Aorta (tissue), 5 donors: Measurements from ENCODE around the gene CXCR5. TPM values are rescaled to one million over a fixed set of nuclear protein-coding genes. Genes with fewer than 3 reads are reported as not detected.
A peak's percentile ranks its signal among the peaks of the same experiment; 100 is the strongest.
"Not testable (repeated sequence)": the region's sequence is repeated elsewhere in the genome, so short reads cannot be mapped to it uniquely, and the experiment has no call there.

Experiments used
- ATAC-seq: fragments of 200-7000 bp; cut with Tn5 transposase; one replicate; pipeline ENCODE4 v1.9.1; 2022; ENCODE audit warnings: moderate library complexity; ENCODE audit not compliant: low FRiP score
- DNase-seq, 2 donors: peaks; one replicate each; pipeline ENCODE4 v3.0.0-alpha.2; 2020
- H3K27ac ChIP-seq, 2 donors: one replicate each; pipeline ENCODE4 v1.5.1; 2013; ENCODE audit warnings: low read length in 2 of 2, mild to moderate bottlenecking in 2 of 2, moderate library complexity in 2 of 2, control low read depth in 1 of 2, inconsistent platforms in 1 of 2, low read depth in 1 of 2
- H3K27me3 ChIP-seq, 2 donors: one replicate each; pipeline ENCODE4 v1.6.1; 2013; ENCODE audit warnings: control low read depth in 1 of 2, low read length in 1 of 2, mild to moderate bottlenecking in 1 of 2, moderate library complexity in 1 of 2; ENCODE audit not compliant: insufficient read depth in 2 of 2, control insufficient read depth in 1 of 2
- H3K36me3 ChIP-seq, 2 donors: one replicate each; pipeline ENCODE4 v1.6.1; 2013; ENCODE audit warnings: control low read depth in 1 of 2, low read length in 1 of 2, mild to moderate bottlenecking in 1 of 2; ENCODE audit not compliant: insufficient read depth in 2 of 2, control insufficient read depth in 1 of 2
- H3K4me1 ChIP-seq, 2 donors: one replicate each; pipeline ENCODE4 v1.6.1; 2013; ENCODE audit warnings: low read length in 2 of 2, control low read depth in 1 of 2, mild to moderate bottlenecking in 1 of 2, moderate library complexity in 1 of 2; ENCODE audit not compliant: insufficient read depth in 2 of 2, control insufficient read depth in 1 of 2
- H3K4me3 ChIP-seq, 2 donors: one replicate each; pipeline ENCODE4 v1.5.1; 2013; ENCODE audit warnings: low read length in 2 of 2, control low read depth in 1 of 2, mild to moderate bottlenecking in 1 of 2
- H3K9me3 ChIP-seq: one replicate; pipeline ENCODE4 v1.6.1; 2013; ENCODE audit warnings: mild to moderate bottlenecking, low read length; ENCODE audit not compliant: control insufficient read depth
- WGBS, 2 donors: extraction: QIAGEN DNeasy Blood & Tissue Kit; methylation state at CpG; one replicate each; pipeline ENCODE4 v1.1.7; 2013; 5-methylcytosine and 5-hydroxymethylcytosine counted together
- intact Hi-C, 2 donors: fragments of 100-400 bp; cut with DNase I; formaldehyde crosslinking; loops; one replicate each; pipeline versions ENCODE4 v1.14.2 to v1.15.0; 2022
- long read RNA-seq, 2 donors: library from polyadenylated mRNA; unstranded; transcript quantifications; one replicate each; pipeline ENCODE4 v2.0.0, GENCODE V29; 2020 to 2021
- polyA plus RNA-seq, 2 donors: library from polyadenylated mRNA; stranded (reverse); fragments of 200-250 nt; gene quantifications; one replicate each; pipeline ENCODE4 v1.2.3, GENCODE V29; 2013
- total RNA-seq, 2 donors: library from RNA; stranded (reverse); fragmentation: NEBNext Ultra II Directional; extraction: Animal tissue kit (Norgen Biotek cat#: 25700); gene quantifications; one replicate each; pipeline ENCODE4 v1.2.1, GENCODE V29; 2021
- donor health status: healthy with polysubstance abuse.
- donor health status: Bipolar disorder and iron deficiency.
- donor health status: DM: no; HTN: no; CAD: no.
- donor health status: DM: no; HTN: no; CAD: no.
- donor health status: DM: yes; HTN: yes; CAD: no.

CXCR5 gene, protein sequence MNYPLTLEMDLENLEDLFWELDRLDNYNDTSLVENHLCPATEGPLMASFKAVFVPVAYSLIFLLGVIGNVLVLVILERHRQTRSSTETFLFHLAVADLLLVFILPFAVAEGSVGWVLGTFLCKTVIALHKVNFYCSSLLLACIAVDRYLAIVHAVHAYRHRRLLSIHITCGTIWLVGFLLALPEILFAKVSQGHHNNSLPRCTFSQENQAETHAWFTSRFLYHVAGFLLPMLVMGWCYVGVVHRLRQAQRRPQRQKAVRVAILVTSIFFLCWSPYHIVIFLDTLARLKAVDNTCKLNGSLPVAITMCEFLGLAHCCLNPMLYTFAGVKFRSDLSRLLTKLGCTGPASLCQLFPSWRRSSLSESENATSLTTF
- total RNA-seq: under 1 TPM; 0.06 to 0.27 TPM
- polyA plus RNA-seq: under 1 TPM; 0.13 to 0.69 TPM
- long read RNA-seq, donor 1, full-length matches to known transcripts: 1 of 7 reads
- long read RNA-seq, donor 1, partial matches to known transcripts: 0 of 7 reads
- long read RNA-seq, donor 1, other reads (novel, unspliced or antisense): 6 of 7 reads
- long read RNA-seq, donor 2, partial matches to known transcripts: 0 of 4 reads
- long read RNA-seq, donor 2, other reads (novel, unspliced or antisense): 4 of 4 reads

DNA sequence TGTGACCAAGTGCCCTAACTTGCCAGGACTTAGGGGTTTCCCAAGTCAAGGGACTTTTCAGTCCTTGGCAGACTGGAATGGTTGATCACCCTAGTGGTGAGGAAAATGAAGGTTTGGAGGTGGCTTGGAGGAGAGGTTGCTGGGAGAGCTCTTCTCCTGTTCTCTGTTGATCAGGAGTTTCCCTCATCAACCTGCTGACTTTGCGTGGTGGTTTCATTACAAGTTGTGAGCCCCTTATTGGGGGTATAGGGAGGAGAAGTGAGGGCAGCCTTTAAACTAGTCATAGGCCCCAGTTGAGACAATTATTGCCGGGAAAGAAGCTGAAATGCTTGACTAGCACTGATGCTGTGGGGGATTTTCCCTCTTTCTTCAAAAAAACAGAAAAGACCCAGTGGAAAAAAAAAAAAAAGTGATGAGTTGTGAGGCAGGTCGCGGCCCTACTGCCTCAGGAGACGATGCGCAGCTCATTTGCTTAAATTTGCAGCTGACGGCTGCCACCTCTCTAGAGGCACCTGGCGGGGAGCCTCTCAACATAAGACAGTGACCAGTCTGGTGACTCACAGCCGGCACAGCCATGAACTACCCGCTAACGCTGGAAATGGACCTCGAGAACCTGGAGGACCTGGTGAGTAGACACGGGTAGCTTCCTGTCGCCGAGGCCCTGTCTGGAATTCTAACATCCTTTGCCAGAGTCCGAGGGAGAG lies at the start of gene CXCR5:
Gene CXCR5 (plus strand): TSS at position 525 of the 704 bp plus-strand sequence. CDS start 50 bp downstream, at position 575.
- intact Hi-C loops: no loop called here
- Histone ChIP-seq H3K4me3 (no peak within 1 kb of the TSS), H3K9me3 (no peaks in the 10 kb centered on the region), H3K4me1 (peaks cover 0 to 4% of the 10 kb centered on the region in 2 donors), H3K36me3 (no peaks in the 10 kb centered on the region), H3K27ac (peak within 1 kb of the TSS in 1 of 2 donors; percentile 47), H3K27me3 (no peaks in the 10 kb centered on the region)
- WGBS, 2 donors: 81 to 85% methylated on average over 16 of the region's 16 CpGs
- ATAC-seq (no peak), DNase-seq (peak in 1 of 2 donors; percentile 24)

GRCh38 chr11:118834427-118835028 lies 49.2 kb upstream of the CXCR5 start:
- no peaks in the 10 kb centered on the region for H3K9me3 ChIP-seq
- intact Hi-C loops: no loop called here
- no peak overlapping the region for H3K27ac ChIP-seq
- H3K4me1 ChIP-seq: no peaks in the 10 kb centered on the region
- ATAC-seq (no peak), DNase-seq (no peak)
- H3K36me3 ChIP-seq: no peaks in the 10 kb centered on the region
- no peaks in the 10 kb centered on the region for H3K27me3 ChIP-seq
- H3K4me3 ChIP-seq: no peak overlapping the region
- 77 to 81% methylated on average over 6 of the region's 6 CpGs for WGBS, 2 donors

- WGBS, 2 donors: 89% methylated on average over 8 of the region's 8 CpGs
- Histone ChIP-seq H3K4me1 (no peaks in the 10 kb centered on the region), H3K9me3 (no peaks in the 10 kb centered on the region), H3K36me3 (no peaks in the 10 kb centered on the region), H3K4me3 (no peak overlapping the region), H3K27me3 (no peaks in the 10 kb centered on the region), H3K27ac (no peak overlapping the region)
- no peak for ATAC-seq
- DNase-seq: no peak
- intact Hi-C loops: no loop called here
Measured at GRCh38 chr11:118837868-118838267, 45.8 kb upstream of the CXCR5 start.

DNA sequence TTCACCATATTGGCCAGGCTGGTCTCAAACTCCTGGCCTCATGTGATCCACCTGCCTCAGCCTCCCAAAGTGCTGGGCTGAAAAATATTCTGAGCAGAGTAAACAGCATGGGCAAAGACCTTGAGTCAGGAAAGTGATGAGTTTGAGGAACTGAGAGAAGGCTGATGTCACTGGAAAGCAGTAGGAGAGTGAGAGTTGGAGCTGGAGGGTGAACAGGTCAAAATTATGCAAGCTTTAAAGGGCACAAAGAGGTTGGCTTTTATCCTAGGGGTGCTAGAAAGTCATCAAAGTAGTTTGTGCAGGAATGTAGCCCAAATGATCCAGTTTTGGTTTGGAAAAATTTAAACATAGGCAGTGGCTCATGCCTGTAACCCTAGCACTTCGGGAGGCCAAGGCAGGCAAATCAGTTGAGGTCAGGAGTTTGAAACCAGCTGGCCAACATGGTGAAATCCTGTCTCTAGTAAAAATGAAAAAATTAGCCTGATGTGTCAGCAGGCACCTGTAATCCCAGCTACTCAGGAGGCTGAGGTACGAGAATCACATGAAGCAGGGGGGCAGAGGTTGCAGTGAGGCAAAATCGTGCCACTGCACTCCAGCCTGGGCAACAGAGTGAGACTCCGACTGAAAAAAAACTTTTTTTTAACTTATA lies 44.7 kb upstream of the CXCR5 start:
- intact Hi-C loops: no loop called here
- Histone ChIP-seq H3K36me3 (no peaks in the 10 kb centered on the region), H3K27ac (no peak overlapping the region), H3K27me3 (no peaks in the 10 kb centered on the region), H3K4me3 (no peak overlapping the region), H3K9me3 (no peaks in the 10 kb centered on the region), H3K4me1 (no peaks in the 10 kb centered on the region)
- DNase-seq (no peak), ATAC-seq (no peak)
- WGBS, 2 donors: 80 to 85% methylated on average over 4 of the region's 4 CpGs

DNA sequence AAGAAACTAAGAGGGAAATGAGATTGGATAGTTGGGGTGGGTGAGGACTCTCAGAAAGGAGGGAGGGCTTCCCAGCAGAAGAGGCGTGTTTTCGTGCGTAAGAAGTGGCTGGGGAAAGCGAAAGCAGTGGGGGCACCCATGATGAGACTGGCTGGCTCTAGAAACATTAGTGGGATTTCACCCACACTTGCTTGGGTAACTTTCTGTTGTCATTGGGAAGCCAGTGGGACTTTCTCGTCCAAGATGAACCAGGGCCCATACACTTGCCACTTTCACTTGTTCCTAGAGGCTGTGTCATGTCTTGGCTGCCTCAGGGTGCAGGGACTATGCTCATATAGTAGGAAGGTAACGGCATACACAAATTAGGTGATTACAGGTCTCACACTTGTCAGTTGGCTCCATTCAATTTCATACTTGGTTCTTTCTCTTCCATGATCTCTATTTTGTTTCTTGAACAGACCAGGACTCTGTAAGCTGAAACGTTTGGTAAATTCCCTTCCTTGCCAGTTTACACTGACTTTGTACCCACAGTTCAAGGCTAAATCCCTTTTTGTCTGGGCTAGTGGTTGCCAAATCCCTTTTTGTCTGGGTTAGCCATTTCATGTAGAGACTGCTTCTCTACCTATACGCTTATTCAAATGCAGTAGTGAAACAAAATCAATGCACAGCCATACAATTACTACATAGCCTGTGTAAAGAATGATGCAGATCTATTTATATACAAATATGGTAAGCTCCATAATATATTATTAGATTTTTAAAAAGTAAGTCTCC lies 42.0 kb upstream of the CXCR5 start:
- Histone ChIP-seq H3K9me3 (no peaks in the 10 kb centered on the region), H3K27ac (no peak overlapping the region), H3K4me3 (no peak overlapping the region), H3K36me3 (no peaks in the 10 kb centered on the region), H3K27me3 (no peaks in the 10 kb centered on the region), H3K4me1 (no peaks in the 10 kb centered on the region)
- no peak for DNase-seq
- WGBS, 2 donors: 61 to 67% methylated on average over 8 of the region's 8 CpGs
- ATAC-seq: no peak
- intact Hi-C loops: no loop called here

- H3K36me3 ChIP-seq: no peaks in the 10 kb centered on the region
- H3K4me3 ChIP-seq: no peak overlapping the region
- H3K27ac ChIP-seq: no peak overlapping the region
- intact Hi-C loops: no loop called here
- no peaks in the 10 kb centered on the region for H3K27me3 ChIP-seq
- 1 to 6% methylated on average over 2 of the region's 2 CpGs for WGBS, 2 donors
- ATAC-seq (no peak), DNase-seq (no peak)
- no peaks in the 10 kb centered on the region for H3K9me3 ChIP-seq
- H3K4me1 ChIP-seq: no peaks in the 10 kb centered on the region
Measured at GRCh38 chr11:118842369-118842768, 41.3 kb upstream of the CXCR5 start.

GRCh38 chr11:118842843-118843242 lies 40.8 kb upstream of the CXCR5 start:
- H3K36me3 ChIP-seq, H3K27me3 ChIP-seq, DNase-seq, H3K4me1 ChIP-seq, H3K4me3 ChIP-seq, H3K27ac ChIP-seq, ATAC-seq, intact Hi-C loops, H3K9me3 ChIP-seq: not testable (repeated sequence)
- WGBS, 2 donors: 59 to 60% methylated on average over 7 of the region's 7 CpGs

DNA sequence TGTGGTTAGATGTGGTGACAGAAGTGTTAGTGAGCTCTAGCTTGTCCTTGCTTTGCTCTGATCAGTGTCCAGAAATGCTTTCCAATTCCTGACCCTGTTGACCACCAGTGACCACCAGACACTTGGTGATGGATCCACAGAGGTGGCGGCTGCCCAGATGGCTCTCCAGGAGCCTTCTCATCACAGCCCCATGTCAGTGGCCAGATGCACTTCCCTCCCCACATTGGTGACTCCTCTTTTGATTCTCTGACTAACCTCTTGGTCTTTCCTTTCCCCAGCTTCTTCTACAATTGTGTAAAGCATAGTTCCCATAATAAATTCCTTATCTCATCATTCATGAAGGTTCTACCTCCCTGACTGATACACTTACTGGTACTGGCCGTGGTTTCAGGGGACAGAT lies 40.1 kb upstream of the CXCR5 start:
- intact Hi-C loops: no loop called here
- no peaks in the 10 kb centered on the region for H3K27me3 ChIP-seq
- no peaks in the 10 kb centered on the region for H3K4me1 ChIP-seq
- no peak overlapping the region for H3K27ac ChIP-seq
- no peak for DNase-seq
- H3K9me3 ChIP-seq: no peaks in the 10 kb centered on the region
- ATAC-seq: no peak
- no peak overlapping the region for H3K4me3 ChIP-seq
- WGBS, 2 donors: 96 to 97% methylated on average over 2 of the region's 2 CpGs
- no peaks in the 10 kb centered on the region for H3K36me3 ChIP-seq
